ENCODE results near the gene ZMYM4.

Gene ZMYM4

GRCh38 chr1:35426097-35426586, 157.6 kb downstream of the ZMYM4 start:
- DNase-seq = no peak

GRCh38 chr1:35428360-35428759, 159.9 kb downstream of the ZMYM4 start:
- no peak for DNase-seq

DNA sequence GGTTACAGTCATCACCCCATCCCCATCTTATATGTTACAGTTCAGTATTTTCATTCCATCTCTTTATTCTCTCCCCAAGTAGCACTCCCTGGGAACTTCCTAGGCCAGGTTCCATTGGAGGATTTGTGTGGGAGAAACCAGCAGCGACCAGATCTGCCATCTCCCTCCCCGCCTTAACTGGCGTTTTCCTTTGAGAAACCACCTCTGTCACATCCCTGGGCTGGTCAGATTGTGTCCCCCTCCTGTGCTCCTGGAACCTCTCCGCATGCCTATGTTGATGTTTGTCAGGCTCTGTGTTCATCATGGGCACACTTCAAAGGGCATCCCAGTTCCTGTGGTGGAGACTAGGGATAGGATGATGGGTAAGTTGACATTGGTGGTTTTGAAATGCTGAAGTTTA, 162.3 kb downstream of the ZMYM4 start:
- no peak for DNase-seq

- no peak for DNase-seq
Observed at GRCh38 chr1:35431173-35431599, 162.7 kb downstream of the ZMYM4 start.

GRCh38 chr1:35432231-35432630, 163.7 kb downstream of the ZMYM4 start:
- DNase-seq = no peak

DNA sequence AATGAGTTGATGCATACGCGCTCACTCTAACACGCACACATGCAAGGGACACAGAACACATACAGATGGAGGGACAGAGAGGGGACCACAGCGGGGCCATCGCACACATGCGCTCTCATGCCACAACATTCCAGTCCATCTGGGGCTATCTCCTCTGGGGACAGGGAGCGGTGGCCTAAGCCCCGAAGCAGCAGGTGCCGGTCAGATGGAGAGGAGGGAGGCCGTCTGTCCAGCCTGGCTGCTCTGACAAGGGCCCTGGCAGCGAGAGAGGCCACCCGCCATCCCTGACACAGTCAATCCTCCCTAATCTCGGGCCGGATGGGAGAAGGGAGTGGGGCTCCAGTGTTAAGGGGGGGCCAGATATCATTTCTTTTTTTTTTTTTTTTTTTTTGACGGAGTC, 165.2 kb downstream of the ZMYM4 start:
- DNase-seq = no peak

DNA sequence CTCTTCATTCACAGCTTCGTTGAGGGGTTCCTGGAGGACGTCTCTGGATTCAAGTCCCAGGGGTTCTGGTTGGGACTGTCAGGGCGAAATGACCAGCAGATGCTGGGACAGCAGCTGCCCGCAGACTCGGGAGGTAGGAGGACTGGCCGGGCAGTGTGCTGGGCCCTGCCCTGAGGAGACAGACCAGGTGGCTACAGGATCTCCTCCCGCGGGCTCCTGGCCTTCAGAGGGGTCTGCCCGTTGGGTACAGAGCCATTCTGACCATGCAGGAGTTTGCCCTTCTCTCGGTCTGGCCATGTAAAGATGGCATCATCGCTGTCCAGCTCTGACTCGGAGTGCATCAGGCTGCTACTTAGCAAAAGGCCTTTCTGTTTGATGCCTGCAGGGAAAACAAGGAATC, 166.2 kb downstream of the ZMYM4 start:
- no peak for DNase-seq

DNA sequence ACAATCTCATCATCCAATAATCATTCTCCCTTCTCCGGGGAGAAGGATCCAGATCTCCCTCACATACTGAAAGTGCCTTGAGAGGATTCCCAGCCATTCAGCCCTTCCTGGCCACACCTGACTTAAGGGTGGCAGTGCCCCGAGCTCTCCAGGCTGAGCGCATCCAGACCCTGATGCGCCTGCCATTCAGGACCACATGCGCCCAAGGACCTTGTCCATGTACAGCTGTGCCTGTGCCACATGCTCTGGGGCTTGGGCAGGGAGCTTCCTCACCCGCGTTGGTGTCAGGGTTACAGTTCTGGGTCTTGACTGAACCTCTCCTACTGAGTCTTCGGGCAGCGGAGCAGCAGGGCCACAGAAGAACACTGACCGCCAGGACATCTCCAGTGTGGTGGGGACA, 167.6 kb downstream of the ZMYM4 start:
- DNase-seq = no peak

- DNase-seq = no peak
Observed at GRCh38 chr1:35437200-35437599, 168.7 kb downstream of the ZMYM4 start.

DNA sequence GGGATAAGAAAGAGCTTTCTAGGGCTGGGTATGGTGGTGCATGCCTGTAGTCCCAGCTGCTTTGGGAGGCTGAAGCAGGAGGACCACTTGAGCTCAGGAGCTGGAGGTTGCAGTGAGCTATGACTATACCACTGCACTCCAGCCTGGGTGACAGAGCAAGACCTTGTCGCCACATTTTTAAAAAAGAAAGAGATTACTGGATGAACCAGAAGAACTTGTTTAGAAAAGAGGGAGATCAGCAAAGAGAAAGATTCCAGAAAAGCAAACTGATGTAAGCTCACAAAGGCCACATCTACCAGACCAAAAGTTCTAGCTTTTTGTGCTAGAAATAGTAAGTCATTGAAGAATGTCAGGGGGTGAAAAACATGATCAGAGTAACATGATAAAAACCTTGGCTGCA, 171.1 kb downstream of the ZMYM4 start:
- DNase-seq = no peak

GRCh38 chr1:35441926-35442579, 173.5 kb downstream of the ZMYM4 start:
- no peak for DNase-seq

DNA sequence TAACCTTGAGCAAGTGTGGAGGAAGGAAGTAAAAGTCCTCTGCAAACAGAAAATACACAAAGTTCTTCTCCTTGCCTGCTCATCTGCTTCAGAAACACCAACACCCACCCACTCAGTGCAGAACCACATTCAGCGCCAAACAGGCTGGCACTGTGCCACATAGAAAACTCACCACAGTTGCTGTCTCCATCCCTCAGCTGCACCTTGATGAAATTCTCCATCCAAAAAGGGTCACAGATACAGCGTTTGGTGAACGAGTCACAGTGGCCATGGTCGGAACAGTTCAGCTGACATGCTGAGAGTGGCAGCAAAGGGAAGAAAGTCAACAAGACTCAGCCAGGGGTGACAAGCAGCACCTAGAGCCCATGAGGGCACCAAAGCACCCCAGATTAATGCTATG, 174.2 kb downstream of the ZMYM4 start:
- DNase-seq = no peak

- no peak for DNase-seq
Observed at GRCh38 chr1:35443768-35444518, 175.4 kb downstream of the ZMYM4 start.

- no peak for DNase-seq
Observed at GRCh38 chr1:35444519-35444774, 175.9 kb downstream of the ZMYM4 start.

DNA sequence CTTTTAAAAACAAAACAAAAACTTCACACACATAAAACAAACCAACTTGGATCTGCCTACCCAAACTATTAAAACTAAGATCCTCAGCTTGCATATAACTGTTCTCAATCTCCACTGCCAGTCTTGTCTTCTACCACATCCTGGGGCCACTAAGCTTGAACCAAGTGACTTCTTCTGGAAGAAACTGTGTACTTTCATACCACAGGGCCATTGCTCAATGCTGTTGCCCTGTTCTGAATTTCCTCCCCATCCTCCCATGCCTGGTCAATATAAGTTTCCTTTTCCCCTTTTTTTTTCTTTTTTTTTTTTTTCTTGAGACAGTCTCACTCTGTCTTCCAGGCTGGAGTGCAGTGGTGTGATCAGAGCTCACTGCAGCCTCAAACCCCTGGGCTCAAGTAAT, 178.8 kb downstream of the ZMYM4 start:
- DNase-seq = no peak

DNA sequence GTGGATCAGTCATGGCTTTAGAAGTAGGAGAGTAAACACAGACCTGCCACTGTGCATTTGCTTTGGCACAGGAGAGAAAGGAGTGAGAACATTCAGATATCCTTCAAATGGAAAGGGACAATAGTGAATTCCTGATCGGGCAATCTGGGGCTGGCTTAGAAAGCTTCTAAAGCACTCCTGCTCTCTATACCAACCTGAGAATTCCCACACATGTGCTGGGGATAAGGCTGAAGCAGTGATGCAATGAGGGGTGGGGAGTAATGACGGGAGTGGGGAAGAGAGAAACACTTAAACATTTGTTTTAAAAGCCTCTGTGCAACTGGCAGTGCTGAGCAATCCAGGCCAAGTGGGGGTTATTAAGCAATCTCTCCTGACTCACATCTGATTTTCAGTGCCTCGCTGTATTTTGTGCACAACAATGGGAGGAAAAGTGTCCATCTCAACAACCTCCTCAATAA, 179.9 kb downstream of the ZMYM4 start:
- peak; percentile 93 for DNase-seq

- peak; percentile 92 for DNase-seq
Observed at GRCh38 chr1:35449334-35450008, 181.0 kb downstream of the ZMYM4 start.

DNA sequence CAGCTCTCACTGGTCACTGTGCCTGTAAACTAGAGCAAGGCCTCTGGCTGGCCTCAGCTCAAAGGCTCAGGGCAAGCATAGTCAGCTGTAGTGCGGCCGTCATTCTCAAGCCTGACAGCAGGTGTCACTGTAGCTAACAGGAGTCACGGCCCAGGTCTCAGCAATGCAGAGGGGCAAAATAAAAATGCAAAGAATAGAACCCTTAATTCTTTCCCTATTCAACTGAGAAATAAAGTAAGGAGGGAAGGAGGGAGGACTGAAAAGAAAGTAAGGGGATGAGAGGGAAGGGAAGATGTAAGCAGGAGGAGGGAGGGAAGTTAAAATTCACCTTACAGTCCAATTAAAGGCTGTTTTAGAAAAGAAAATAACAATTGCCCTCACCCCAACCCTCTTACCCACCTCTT, 182.6 kb downstream of the ZMYM4 start:
- DNase-seq = peak; percentile 69

- peak; percentile 16 for DNase-seq
Observed at GRCh38 chr1:35452106-35452774, 183.7 kb downstream of the ZMYM4 start.

DNA sequence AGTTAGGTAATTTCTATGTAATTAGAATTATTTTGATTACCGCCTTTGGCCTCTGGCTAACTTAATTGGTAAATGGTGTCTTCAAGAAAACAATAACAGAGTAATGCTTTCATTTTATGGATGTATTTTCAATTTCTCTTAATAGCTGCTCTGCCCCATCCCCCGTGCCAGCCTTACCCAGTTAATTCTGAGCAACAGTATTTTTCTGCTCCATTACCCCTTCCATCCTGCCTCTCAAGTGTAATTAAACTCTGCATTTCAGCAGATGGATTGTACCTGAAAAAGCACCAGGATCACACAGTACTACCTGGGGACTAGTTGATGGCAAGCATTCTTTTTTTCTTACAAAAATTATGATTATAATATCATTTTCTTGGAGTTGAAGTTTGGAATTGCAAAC, 184.5 kb downstream of the ZMYM4 start:
- DNase-seq = no peak

DNA sequence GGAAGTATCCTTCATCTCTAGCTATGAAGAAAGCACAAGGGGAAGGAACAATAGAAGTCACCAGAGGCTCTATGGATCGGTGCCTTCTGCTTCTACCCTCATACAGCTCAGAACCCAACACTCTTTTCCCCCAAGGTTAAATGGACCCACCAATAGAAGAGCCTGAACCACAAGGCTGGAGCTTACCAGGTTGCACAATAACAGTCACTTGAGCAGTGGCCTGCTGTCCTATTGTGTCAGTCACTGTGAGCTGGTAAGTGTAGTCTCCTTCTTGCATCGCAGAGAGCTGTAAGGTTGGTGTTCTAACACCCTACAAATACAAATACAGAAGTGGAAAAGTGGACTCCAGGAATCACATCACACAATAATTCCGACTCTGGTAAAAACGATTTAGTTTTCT, 185.7 kb downstream of the ZMYM4 start:
- DNase-seq = no peak

DNA sequence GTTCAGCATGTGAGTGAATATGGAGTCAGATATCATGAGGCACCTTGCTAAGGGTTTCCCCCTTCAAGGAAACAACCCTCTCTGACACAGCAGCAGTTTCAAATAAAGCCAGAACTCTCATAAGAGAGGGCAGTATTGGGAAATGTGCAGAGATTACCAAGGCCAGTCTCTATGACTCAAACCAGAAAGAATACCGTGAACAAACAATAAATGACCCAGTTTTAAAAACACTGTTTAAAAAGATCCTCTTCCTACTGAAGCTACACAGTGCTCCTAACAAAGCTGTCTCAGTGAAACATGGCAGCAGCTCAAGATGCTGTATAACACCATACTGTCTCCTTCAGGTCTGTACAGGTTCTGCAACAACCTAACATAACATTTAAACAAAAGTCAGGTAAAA, 186.1 kb downstream of the ZMYM4 start:
- DNase-seq = peak; percentile 18

DNA sequence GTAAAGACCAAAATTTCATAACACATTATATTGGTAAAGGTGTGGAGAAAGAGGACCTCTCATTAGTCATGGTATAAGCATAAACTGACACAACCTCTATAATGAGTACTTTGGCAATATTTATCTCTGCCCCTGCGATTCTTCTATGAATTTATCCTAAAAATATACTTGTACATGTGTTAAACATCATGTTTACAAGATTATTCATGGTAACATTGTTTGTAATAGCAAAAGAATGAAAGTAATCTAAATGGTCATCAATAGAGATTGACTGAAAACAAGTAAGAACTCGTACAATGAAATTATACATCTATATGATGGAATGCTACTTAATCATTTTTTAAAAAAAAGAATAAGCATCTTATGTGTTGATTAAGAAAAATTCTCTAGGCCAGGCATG, 192.3 kb downstream of the ZMYM4 start:
- no peak for DNase-seq

Data from EL (cell line).